Measurements from ENCODE around the gene ZNF653.

The ZNF653 gene

GRCh38 chr19:11505504-11506100 lies at the start of gene ZNF653:
TSS of gene ZNF653 (minus strand) at chr19:11505839. CDS start at chr19:11505786, 53 bp downstream.
- Histone ChIP-seq H3K4me3 (IDR thresholded peaks at IDR 0.05; ENCODE audit: insufficient read depth, low read depth, low read length) (no peak within 1 kb of the TSS), H2AFZ (ENCODE audit: low read depth) (peak within 1 kb of the TSS; percentile 39), H3K9ac (peak within 1 kb of the TSS; percentile 78), H3K79me2 (ENCODE audit: insufficient read depth, low read depth) (no peaks in the 10 kb centered on the region), H3K36me3 (ENCODE audit: insufficient read depth) (no peaks in the 10 kb centered on the region), H3K27ac (peak within 1 kb of the TSS; percentile 76), H3K4me2 (peak within 1 kb of the TSS; percentile 75), H3K4me1 (ENCODE audit: low read depth, poor library complexity, severe bottlenecking) (peaks cover 10% of the 10 kb centered on the region), H4K20me1 (ENCODE audit: insufficient read depth) (no peaks in the 10 kb centered on the region), H3K27me3 (ENCODE audit: insufficient read depth, low read depth) (no peaks in the 10 kb centered on the region)
- TF ChIP-seq CTCF (conservative IDR thresholded peaks at IDR 0.05; ENCODE audit: low read depth, low read length), result no peak

DNA sequence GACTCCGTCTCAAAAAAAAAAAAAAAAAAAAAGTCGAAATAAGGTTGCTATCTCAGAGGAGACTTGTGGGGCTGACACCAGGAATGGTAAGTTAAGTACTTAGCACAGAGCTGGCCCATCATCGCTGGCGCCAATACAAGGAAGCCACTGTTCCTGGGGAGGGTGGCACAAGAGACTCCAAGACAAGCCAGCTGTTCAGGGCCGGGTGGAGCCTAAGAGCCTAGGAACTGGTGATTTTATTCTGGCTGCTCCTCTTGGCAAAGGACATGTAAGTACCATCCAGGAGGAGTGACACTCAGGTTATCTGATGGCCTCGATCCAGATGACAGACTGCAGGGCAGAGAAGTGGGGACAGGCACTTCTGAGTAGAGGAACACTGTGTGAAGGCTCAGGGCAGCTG lies 49.6 kb upstream of the ZNF653 start:
- Histone ChIP-seq H3K4me2 (no peak overlapping the region), H3K27ac (no peak overlapping the region), H3K4me3 (IDR thresholded peaks at IDR 0.05; ENCODE audit: insufficient read depth, low read depth, low read length) (no peak overlapping the region), H4K20me1 (ENCODE audit: insufficient read depth) (no peaks in the 10 kb centered on the region), H3K79me2 (ENCODE audit: insufficient read depth, low read depth) (peaks cover 12% of the 10 kb centered on the region), H3K36me3 (ENCODE audit: insufficient read depth) (no peaks in the 10 kb centered on the region), H3K27me3 (ENCODE audit: insufficient read depth, low read depth) (no peaks in the 10 kb centered on the region), H3K9ac (no peak overlapping the region), H3K4me1 (ENCODE audit: low read depth, poor library complexity, severe bottlenecking) (peaks cover 10% of the 10 kb centered on the region), H2AFZ (ENCODE audit: low read depth) (no peak overlapping the region)
- TF ChIP-seq CTCF (conservative IDR thresholded peaks at IDR 0.05; ENCODE audit: low read depth, low read length), result no peak

- Histone ChIP-seq H2AFZ (ENCODE audit: low read depth) (no peak overlapping the region), H3K36me3 (ENCODE audit: insufficient read depth) (no peaks in the 10 kb centered on the region), H3K27me3 (ENCODE audit: insufficient read depth, low read depth) (no peaks in the 10 kb centered on the region), H3K4me1 (ENCODE audit: low read depth, poor library complexity, severe bottlenecking) (peaks cover 7% of the 10 kb centered on the region), H3K4me2 (no peak overlapping the region), H3K79me2 (ENCODE audit: insufficient read depth, low read depth) (peaks cover 12% of the 10 kb centered on the region), H3K9ac (no peak overlapping the region), H3K27ac (no peak overlapping the region), H4K20me1 (ENCODE audit: insufficient read depth) (no peaks in the 10 kb centered on the region), H3K4me3 (IDR thresholded peaks at IDR 0.05; ENCODE audit: insufficient read depth, low read depth, low read length) (no peak overlapping the region)
- no peak for TF ChIP-seq CTCF (conservative IDR thresholded peaks at IDR 0.05; ENCODE audit: low read depth, low read length)
These were observed 48.5 kb upstream of the ZNF653 start for GRCh38 chr19:11554160-11554559.

DNA sequence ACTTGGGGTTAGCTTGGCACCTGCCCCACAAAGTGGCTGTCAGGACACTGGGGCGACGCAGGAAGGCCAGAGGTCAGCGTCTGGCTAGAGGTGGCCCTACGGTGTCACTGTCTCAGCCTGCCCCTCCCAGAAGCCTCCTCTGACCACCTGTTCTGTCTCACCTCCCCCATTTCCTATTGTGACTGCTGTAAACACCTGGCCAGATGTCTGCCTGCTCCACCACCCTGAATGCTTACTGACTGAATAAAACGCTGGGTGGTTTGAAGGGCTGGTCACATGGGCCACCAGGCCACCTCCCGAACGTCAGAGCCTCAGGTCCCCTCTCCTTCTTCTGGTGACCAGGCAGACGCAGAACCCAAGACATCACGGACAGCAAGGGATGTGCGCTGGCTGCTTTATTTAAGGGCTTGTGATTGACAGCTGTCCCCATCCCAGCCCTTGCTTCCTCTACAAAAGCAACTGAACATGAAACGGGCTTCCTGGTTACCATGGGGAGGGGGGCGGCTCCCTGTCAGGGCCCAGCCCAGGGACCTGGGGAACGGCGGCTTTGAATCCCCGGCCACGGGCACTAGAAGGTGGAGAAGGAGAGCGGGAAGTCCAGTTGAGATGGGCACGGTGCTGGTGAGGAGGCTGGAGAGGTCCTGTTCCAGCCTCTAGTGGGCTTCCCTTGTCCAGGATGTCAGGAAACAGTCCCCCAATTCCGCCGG lies 47.2 kb upstream of the ZNF653 start:
- no peak overlapping the region for H3K4me3 ChIP-seq (IDR thresholded peaks at IDR 0.05; ENCODE audit: insufficient read depth, low read depth, low read length)
- no peaks in the 10 kb centered on the region for H3K36me3 ChIP-seq (ENCODE audit: insufficient read depth)
- H4K20me1 ChIP-seq (ENCODE audit: insufficient read depth), result no peaks in the 10 kb centered on the region
- H3K27ac ChIP-seq, result no peak overlapping the region
- no peak overlapping the region for H3K4me2 ChIP-seq
- no peaks in the 10 kb centered on the region for H3K27me3 ChIP-seq (ENCODE audit: insufficient read depth, low read depth)
- no peak for TF ChIP-seq CTCF (conservative IDR thresholded peaks at IDR 0.05; ENCODE audit: low read depth, low read length)
- H3K79me2 ChIP-seq (ENCODE audit: insufficient read depth, low read depth), result peaks cover 2% of the 10 kb centered on the region; the same call in 1 of the 2 replicates
- no peak overlapping the region for H3K9ac ChIP-seq
- H3K4me1 ChIP-seq (ENCODE audit: low read depth, poor library complexity, severe bottlenecking), result peaks cover 2% of the 10 kb centered on the region
- no peak overlapping the region for H2AFZ ChIP-seq (ENCODE audit: low read depth)
